NB4 (cell line): ENCODE measurements around the gene LTBP4.

Source experiments
- DNase-seq: peaks from one replicate; pipeline ENCODE4 v3.0.0; 2010; ENCODE audit warnings: low read depth
- H3K4me3 ChIP-seq: one replicate; pipeline ENCODE4 v1.5.1; 2011; ENCODE audit warnings: mild to moderate bottlenecking, low read depth, low read length, moderate library complexity
- CTCF ChIP-seq: IDR thresholded peaks from one replicate; pipeline ENCODE4 v1.5.1; 2012; ENCODE audit warnings: low read depth, low read length
- MAX ChIP-seq: IDR thresholded peaks from 2 replicates; pipeline ENCODE4 v1.6.1; 2011; ENCODE audit warnings: low read depth, low read length
- MYC ChIP-seq: IDR thresholded peaks from 2 replicates; pipeline ENCODE4 v1.6.1; 2011; ENCODE audit warnings: low read depth, low read length
- POLR2A ChIP-seq: IDR thresholded peaks from 2 replicates; pipeline ENCODE4 v1.6.1; 2011; ENCODE audit warnings: mild to moderate bottlenecking; ENCODE audit not compliant: insufficient read length; ENCODE audit errors: extremely low read depth

Gene LTBP4

DNA sequence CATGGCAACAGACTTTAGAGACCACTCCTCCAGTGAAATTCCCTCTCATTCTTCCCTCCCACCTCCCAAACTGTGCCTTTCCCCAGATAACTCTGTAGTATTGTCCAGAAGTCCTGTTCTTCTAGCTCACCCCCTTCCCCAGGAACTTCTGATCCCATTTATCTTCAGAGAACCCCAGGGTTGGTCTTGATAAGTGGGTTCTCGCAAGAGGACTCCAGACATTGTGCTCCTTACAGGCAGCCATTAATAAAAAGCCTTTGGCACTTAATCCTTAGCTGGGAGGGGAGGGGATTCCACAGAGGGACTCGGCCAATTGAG, 1.9 kb downstream of the LTBP4 start:
- DNase-seq = no peak
- TF ChIP-seq MAX (no peak), MYC (no peak), CTCF (no peak), POLR2A (no peak)
- H3K4me3 ChIP-seq = no peak overlapping the region

DNA sequence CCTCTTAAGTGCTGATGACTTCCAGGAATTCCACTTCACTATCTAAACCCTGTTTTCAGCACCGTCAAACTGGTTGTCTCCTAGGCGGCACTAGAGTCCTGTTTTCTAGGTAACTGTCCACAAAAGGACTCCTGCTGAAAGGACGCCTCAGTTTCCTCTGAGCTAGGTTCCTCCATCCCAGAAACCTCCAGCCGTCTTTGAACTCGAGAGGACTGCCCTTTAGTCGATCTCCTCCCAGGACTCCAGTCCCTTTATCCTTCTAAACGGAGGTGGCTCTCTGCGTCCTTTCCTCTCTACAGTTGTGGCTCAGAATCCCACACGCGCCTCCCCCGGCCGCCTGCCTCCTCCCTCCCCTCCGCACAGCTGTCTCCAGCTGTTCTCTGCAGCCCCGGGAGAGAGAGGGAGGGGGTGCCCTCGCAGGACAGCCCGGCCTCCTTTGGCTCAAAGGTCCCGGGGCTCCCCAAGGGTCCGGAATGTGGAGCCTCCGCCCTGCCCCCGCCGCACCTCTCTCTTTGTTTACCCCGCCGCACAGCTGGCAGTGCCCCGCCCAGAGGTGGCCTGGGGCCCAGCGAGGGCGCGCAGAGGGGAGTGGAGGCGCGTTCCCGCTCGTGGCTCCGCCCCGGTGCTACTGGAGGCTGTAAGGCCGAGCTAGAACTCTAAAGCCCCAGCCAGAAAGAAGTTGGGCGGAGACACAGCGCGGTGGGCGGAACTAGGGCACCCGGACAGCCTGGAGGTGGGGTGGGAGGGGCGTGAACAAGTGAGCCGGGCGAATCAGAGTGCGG, 2.4 kb downstream of the LTBP4 start:
- no peak overlapping the region for H3K4me3 ChIP-seq
- DNase-seq = peak; percentile 91

DNA sequence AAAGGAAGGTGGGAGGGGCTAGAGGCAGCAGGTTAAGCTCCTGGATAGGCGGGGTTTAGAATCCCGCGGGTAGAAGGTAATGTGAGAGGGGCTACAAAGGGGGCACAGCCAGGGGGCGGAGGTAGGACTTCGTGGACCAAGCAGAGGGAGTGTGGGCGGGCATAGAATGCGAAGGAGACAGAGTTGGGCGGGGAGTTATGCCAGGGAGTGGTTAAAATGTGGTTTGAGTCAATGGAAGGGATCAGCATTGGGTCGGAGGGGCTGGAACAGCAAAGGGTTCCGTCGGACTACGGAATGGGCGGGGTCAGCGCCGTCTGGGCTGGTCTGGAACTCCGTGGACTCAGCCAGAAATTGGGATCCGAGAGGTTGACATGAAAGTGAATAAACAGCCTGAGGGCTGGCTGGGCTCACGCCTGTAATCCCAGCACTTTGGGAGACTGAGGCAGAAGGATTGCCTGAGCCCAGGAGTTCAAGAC, 3.0 kb downstream of the LTBP4 start:
- TF ChIP-seq CTCF (no peak), MAX (no peak), MYC (no peak), POLR2A (no peak)
- no peak for DNase-seq
- H3K4me3 ChIP-seq = no peak overlapping the region

More for the DNA sequence above, 2.4 kb downstream of the LTBP4 start:
- TF ChIP-seq MAX = no peak
- no peak for TF ChIP-seq MYC
- TF ChIP-seq POLR2A = no peak
- no peak for TF ChIP-seq CTCF

DNA sequence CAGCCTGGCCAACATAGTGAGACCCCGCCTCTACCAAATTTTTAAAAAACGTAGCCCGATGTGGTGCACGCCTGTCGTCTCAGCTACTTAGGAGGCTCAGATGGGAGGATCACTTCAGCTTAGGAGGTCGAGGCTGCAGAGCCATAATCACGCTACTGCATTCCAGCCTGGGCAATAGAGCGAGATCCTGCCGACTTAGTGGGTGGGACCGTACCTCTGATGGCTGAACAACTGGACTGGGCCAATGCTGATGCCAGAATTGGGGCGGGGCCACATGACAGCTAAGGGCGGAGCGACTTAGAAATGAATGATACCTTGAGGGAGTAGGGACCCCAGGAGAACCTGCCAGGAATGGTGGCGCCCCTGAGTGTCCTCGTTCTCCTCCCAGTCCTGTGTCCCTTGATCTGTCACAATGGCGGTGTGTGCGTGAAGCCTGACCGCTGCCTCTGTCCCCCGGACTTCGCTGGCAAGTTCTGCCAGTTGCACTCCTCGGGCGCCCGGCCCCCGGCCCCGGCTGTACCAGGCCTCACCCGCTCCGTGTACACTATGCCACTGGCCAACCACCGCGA, 3.6 kb downstream of the LTBP4 start:
- no peak for DNase-seq
- TF ChIP-seq MAX (no peak), MYC (no peak), POLR2A (no peak), CTCF (no peak)

GRCh38 chr19:40605216-40605971, 4.2 kb downstream of the LTBP4 start:
- DNase-seq = peak; percentile 71
- TF ChIP-seq CTCF (no peak), MYC (peak; percentile 46; the same call in 1 of the 2 replicates), POLR2A (no peak), MAX (peak; percentile 75)
- H3K4me3 ChIP-seq = no peak overlapping the region

More for the DNA sequence above, 3.6 kb downstream of the LTBP4 start:
- H3K4me3 ChIP-seq = no peak overlapping the region
